Measurements from ENCODE around the gene DSTN. TPM values are rescaled to one million over a fixed set of nuclear protein-coding genes. Genes with fewer than 3 reads are reported as not detected.

DSTN gene
- total RNA-seq, 1 donor from 2014 or later = 233 TPM

- peak; percentile 13 for DNase-seq
- Mint-ChIP-seq H3K36me3 (ENCODE audit: unreplicated experiment) (peaks cover 9% of the 10 kb centered on the region), H3K27ac (ENCODE audit: unreplicated experiment) (no peak overlapping the region), H3K9me3 (ENCODE audit: unreplicated experiment) (peaks cover 15% of the 10 kb centered on the region), H3K4me3 (ENCODE audit: unreplicated experiment) (no peak overlapping the region), H3K4me1 (ENCODE audit: low read depth, unreplicated experiment) (peaks cover 41% of the 10 kb centered on the region), H3K27me3 (ENCODE audit: unreplicated experiment) (peaks cover 15% of the 10 kb centered on the region)
- TF ChIP-seq CTCF (IDR thresholded peaks at IDR 0.05; ENCODE audit: partially characterized antibody, unreplicated experiment) = no peak
These were observed 57.5 kb downstream of the DSTN start for GRCh38 chr20:17627101-17627955.

- Mint-ChIP-seq H3K27ac (ENCODE audit: unreplicated experiment) (peak overlapping the region; percentile 75), H3K36me3 (ENCODE audit: unreplicated experiment) (peaks cover 9% of the 10 kb centered on the region), H3K4me3 (ENCODE audit: unreplicated experiment) (no peak overlapping the region), H3K4me1 (ENCODE audit: low read depth, unreplicated experiment) (peaks cover 46% of the 10 kb centered on the region), H3K27me3 (ENCODE audit: unreplicated experiment) (peaks cover 16% of the 10 kb centered on the region), H3K9me3 (ENCODE audit: unreplicated experiment) (peaks cover 15% of the 10 kb centered on the region)
- peak; percentile 21 for DNase-seq
- TF ChIP-seq CTCF (IDR thresholded peaks at IDR 0.05; ENCODE audit: partially characterized antibody, unreplicated experiment) = no peak
These were observed 58.4 kb downstream of the DSTN start for GRCh38 chr20:17628101-17628841.

- peaks cover 9% of the 10 kb centered on the region for H3K36me3 Mint-ChIP-seq (ENCODE audit: unreplicated experiment)
- no peak overlapping the region for H3K4me3 Mint-ChIP-seq (ENCODE audit: unreplicated experiment)
- no peak overlapping the region for H3K27ac Mint-ChIP-seq (ENCODE audit: unreplicated experiment)
- H3K9me3 Mint-ChIP-seq (ENCODE audit: unreplicated experiment) = peaks cover 14% of the 10 kb centered on the region
- DNase-seq = peak; percentile 8
- H3K4me1 Mint-ChIP-seq (ENCODE audit: low read depth, unreplicated experiment) = peaks cover 48% of the 10 kb centered on the region
- TF ChIP-seq CTCF (IDR thresholded peaks at IDR 0.05; ENCODE audit: partially characterized antibody, unreplicated experiment) = no peak
- H3K27me3 Mint-ChIP-seq (ENCODE audit: unreplicated experiment) = peaks cover 16% of the 10 kb centered on the region
These were observed 59.1 kb downstream of the DSTN start for GRCh38 chr20:17629025-17629424.

- no peak for DNase-seq
- Mint-ChIP-seq H3K4me3 (ENCODE audit: unreplicated experiment) (no peak overlapping the region), H3K9me3 (ENCODE audit: unreplicated experiment) (peaks cover 14% of the 10 kb centered on the region), H3K27ac (ENCODE audit: unreplicated experiment) (no peak overlapping the region), H3K27me3 (ENCODE audit: unreplicated experiment) (peaks cover 16% of the 10 kb centered on the region), H3K36me3 (ENCODE audit: unreplicated experiment) (peaks cover 9% of the 10 kb centered on the region), H3K4me1 (ENCODE audit: low read depth, unreplicated experiment) (peaks cover 46% of the 10 kb centered on the region)
- TF ChIP-seq CTCF (IDR thresholded peaks at IDR 0.05; ENCODE audit: partially characterized antibody, unreplicated experiment) = no peak
These were observed 59.8 kb downstream of the DSTN start for GRCh38 chr20:17629678-17630089.

Data from glutamatergic neuron (in vitro differentiated cells).